Activated naive CD8-positive, alpha-beta T cell treated with anti-CD3 and anti-CD28 coated beads, Interleukin-2, amount 50 U/mL, for 24 hours (primary cell): ENCODE data around the gene MICU1.
"Not testable (repeated sequence)": the region's sequence is repeated elsewhere in the genome, so short reads cannot be mapped to it uniquely, and the experiment has no call there.

Experiments used
- ATAC-seq: fragments of 150-1000 bp; cut with Tn5 transposase; one replicate; pipeline ENCODE4 v1.10.0; 2021
- DNase-seq: peaks from one replicate; pipeline ENCODE4 v3.0.0; 2021
- H3K27ac Mint-ChIP-seq: one replicate; pipeline ENCODE4 v1.8.0; 2021; ENCODE audit warnings: mild to moderate bottlenecking, mixed read lengths
- H3K27me3 Mint-ChIP-seq: one replicate; pipeline ENCODE4 v1.8.0; 2021; ENCODE audit warnings: mixed read lengths
- H3K36me3 Mint-ChIP-seq: one replicate; pipeline ENCODE4 v1.8.0; 2021; ENCODE audit warnings: low read depth, mixed read lengths
- H3K4me1 Mint-ChIP-seq: one replicate; pipeline ENCODE4 v1.8.0; 2021; ENCODE audit warnings: mixed read lengths
- H3K4me3 Mint-ChIP-seq: one replicate; pipeline ENCODE4 v1.8.0; 2021; ENCODE audit warnings: mild to moderate bottlenecking, moderate library complexity, mixed read lengths
- H3K9me3 Mint-ChIP-seq: one replicate; pipeline ENCODE4 v1.8.0; 2021; ENCODE audit warnings: mixed read lengths

The MICU1 gene

DNA sequence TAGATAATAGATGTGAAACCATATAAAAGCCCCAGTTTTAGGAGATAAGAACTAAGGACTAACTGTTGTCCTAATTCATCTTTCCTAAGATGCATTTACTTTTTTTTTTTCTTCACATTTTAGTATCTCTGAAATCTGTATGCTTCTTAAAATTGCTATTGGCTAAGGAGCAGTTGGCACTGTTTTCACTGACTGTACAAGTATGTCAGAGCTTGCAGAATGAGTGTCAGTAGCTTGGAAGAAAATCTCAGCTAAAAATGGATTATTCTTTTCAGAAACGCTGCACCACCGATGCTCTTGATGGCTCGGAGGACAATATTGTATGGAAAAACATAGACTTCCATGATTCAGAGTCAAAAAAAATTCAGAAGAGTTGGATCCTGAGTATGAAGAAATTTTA is 180.0 kb downstream of the MICU1 start:
- DNase-seq (no peak), ATAC-seq (no peak)
- no peaks in the 10 kb centered on the region for H3K27me3 Mint-ChIP-seq
- H3K36me3 Mint-ChIP-seq: peaks cover 14% of the 10 kb centered on the region
- no peak overlapping the region for H3K27ac Mint-ChIP-seq
- H3K9me3 Mint-ChIP-seq: no peaks in the 10 kb centered on the region
- no peak overlapping the region for H3K4me3 Mint-ChIP-seq
- no peaks in the 10 kb centered on the region for H3K4me1 Mint-ChIP-seq

DNA sequence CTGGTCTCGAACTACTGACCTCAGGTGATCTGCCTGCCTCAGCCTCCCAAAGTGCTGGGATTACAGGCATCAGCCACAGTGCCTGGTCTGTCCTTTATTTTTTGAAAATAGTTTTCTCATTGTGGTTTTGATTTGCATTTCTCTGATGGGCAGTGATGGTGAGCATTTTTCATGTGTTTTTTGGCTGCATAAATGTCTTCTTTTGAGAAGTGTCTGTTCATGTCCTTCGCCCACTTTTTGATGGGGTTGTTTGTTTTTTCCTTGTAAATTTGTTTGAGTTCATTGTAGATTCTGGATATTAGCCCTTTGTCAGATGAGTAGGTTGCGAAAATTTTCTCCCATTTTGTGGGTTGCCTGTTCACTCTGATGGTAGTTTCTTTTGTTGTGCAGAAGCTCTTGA is 182.9 kb downstream of the MICU1 start:
- ATAC-seq, DNase-seq, H3K9me3 Mint-ChIP-seq, H3K4me3 Mint-ChIP-seq, H3K27ac Mint-ChIP-seq, H3K4me1 Mint-ChIP-seq, H3K27me3 Mint-ChIP-seq: not testable (repeated sequence)
- H3K36me3 Mint-ChIP-seq: peaks cover 14% of the 10 kb centered on the region

DNA sequence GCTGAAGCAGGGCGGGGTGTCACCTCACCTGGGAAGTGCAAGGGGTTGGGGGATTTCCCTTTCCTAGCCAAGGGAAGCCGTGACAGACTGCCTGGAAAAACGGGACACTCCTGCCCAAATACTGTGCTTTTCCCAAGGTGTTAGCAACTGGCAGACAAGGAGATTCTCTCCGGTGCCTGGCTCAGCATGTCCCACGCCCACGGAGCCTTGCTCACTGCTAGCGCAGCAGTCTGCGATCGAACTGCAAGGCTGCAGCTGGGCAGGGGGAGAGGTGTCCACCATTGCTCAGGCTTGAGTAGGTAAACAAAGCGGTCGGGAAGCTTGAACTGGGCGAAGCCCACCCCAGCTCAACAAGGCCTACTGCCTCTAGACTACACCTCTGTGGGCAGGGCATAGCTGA is 190.3 kb downstream of the MICU1 start:
- Mint-ChIP-seq H3K27me3 (no peaks in the 10 kb centered on the region), H3K27ac (no peak overlapping the region), H3K4me3 (no peak overlapping the region), H3K4me1 (no peaks in the 10 kb centered on the region), H3K36me3 (no peaks in the 10 kb centered on the region), H3K9me3 (no peaks in the 10 kb centered on the region)
- DNase-seq (no peak), ATAC-seq (no peak)

DNA sequence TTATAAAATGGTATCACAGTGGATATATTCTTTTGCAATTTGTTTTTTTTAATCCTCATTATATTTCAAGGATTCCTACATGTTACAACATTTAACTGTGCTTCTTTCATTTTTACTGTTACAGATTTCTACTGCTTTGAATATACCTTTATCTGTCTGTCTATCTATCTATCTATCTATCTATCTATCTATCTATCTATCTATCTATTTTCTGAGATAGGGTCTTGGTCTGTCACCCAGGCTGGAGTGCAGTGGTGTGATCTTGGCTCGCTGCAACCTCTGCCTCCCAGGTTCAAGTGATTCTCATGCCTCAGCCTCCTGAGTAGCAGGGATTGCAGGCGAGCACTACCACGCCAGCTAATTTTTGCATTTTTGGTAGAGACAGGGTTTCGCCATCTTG is 194.9 kb downstream of the MICU1 start:
- not testable (repeated sequence) for ATAC-seq, H3K36me3 Mint-ChIP-seq, H3K27ac Mint-ChIP-seq, H3K4me3 Mint-ChIP-seq, H3K9me3 Mint-ChIP-seq, H3K4me1 Mint-ChIP-seq, H3K27me3 Mint-ChIP-seq, DNase-seq

DNA sequence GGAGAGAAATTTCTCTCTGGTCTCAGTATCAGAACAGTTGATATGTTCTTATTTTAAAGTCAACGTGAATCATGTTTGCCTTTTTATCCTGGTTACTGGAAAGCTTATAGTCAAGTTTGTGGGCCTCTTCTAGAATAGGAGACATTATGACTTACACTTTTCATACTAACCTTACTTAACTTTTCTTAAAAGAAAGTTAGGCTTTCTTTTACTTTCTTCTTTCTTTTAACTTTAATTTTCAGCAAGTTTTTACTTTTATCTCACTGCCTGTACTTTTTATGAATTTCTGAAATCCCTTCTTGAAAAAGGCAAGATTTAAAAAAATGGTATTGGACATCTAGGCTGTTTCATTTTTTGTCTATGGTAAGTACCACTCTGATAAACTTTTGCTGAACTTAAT is 195.9 kb downstream of the MICU1 start:
- no peaks in the 10 kb centered on the region for H3K27me3 Mint-ChIP-seq
- H3K4me1 Mint-ChIP-seq: no peaks in the 10 kb centered on the region
- DNase-seq: no peak
- H3K4me3 Mint-ChIP-seq: no peak overlapping the region
- peaks cover 2% of the 10 kb centered on the region for H3K36me3 Mint-ChIP-seq
- no peak for ATAC-seq
- no peaks in the 10 kb centered on the region for H3K9me3 Mint-ChIP-seq
- H3K27ac Mint-ChIP-seq: no peak overlapping the region

DNA sequence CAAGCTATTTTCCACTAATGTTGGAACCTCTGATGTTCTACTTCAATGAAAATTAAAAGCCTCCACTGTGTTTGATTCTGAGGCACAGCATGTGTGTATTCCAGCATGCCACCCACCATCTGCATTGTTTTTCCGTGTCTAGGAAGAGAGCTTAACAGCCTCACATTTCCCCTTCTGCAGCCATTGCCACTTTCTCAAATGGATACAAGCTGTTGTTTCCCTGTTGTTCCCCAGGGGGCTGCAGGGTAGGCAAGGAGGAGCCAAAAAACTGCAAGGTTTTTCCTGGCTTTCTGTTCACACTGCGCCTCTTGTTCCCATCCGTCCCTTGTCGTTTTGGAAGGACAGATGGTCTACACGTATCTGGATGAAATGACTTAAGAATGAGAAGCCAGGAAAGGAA is 198.9 kb downstream of the MICU1 start:
- no peak for ATAC-seq
- Mint-ChIP-seq H3K27me3 (no peaks in the 10 kb centered on the region), H3K27ac (no peak overlapping the region), H3K36me3 (peaks cover 12% of the 10 kb centered on the region), H3K4me3 (no peak overlapping the region), H3K4me1 (no peaks in the 10 kb centered on the region), H3K9me3 (no peaks in the 10 kb centered on the region)
- DNase-seq: no peak

DNA sequence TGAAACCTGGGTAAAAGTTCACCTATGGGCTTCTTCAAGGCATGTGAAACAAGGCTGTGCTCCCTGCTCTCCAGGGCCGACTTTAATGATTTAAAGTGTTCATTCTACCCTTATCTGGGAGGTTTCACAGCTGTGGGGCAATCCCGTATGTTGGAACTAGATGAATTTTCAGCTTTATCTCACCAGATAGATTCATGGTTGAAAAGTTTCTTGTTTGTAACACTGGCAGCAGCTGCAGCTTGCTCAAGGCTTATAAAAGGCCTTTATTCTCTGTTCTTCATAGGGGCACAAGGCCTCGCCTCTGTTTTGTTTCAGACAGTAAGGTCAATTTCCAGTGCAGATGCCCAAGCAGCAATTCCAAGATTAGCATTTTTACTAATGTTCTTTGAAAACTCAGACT is 200.7 kb downstream of the MICU1 start:
- H3K27me3 Mint-ChIP-seq: no peaks in the 10 kb centered on the region
- H3K27ac Mint-ChIP-seq: no peak overlapping the region
- no peak for DNase-seq
- no peaks in the 10 kb centered on the region for H3K9me3 Mint-ChIP-seq
- peaks cover 26% of the 10 kb centered on the region for H3K36me3 Mint-ChIP-seq
- ATAC-seq: no peak
- H3K4me1 Mint-ChIP-seq: no peaks in the 10 kb centered on the region
- H3K4me3 Mint-ChIP-seq: no peak overlapping the region

DNA sequence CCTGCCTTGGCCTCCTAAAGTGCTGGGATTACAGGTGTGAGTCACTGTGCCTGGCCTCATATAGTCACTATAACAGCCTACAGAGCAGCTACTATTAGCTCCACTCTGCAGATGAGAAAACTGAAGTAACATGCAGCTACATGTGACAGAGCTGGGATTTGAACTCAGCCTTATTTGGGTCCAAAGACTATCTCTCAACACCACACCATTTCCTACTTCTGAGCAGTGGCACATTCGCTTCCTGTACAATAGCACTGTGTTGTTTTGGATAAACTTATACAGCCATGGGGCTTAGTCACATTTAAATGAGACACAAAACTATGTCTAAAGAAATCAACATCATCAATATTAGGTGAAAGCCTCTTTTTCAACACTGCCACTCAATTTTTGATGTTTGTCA is 201.3 kb downstream of the MICU1 start:
- peaks cover 26% of the 10 kb centered on the region for H3K36me3 Mint-ChIP-seq
- no peaks in the 10 kb centered on the region for H3K4me1 Mint-ChIP-seq
- no peak for DNase-seq
- no peaks in the 10 kb centered on the region for H3K9me3 Mint-ChIP-seq
- no peaks in the 10 kb centered on the region for H3K27me3 Mint-ChIP-seq
- H3K4me3 Mint-ChIP-seq: no peak overlapping the region
- no peak overlapping the region for H3K27ac Mint-ChIP-seq
- no peak for ATAC-seq

DNA sequence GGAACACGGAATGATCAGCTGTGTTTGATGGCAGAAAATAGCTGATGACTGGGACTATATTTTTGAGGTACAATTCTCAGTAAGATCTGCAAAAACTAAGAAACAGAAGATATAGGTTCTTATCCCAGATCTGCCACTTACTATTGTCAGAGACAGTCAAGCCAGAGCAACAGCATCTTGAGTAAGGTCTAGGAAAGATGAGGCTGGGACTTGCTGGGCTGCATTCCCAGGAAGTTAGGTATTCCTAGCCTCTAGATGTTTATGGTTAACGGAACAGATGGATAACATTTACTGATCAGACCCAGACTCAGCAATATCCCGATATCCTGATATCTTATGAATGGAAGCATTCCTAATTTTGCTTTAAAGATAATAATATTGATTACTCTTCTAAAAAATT is 202.5 kb downstream of the MICU1 start:
- ATAC-seq: no peak
- Mint-ChIP-seq H3K4me3 (no peak overlapping the region), H3K4me1 (no peaks in the 10 kb centered on the region), H3K36me3 (peaks cover 26% of the 10 kb centered on the region), H3K27ac (no peak overlapping the region), H3K9me3 (no peaks in the 10 kb centered on the region), H3K27me3 (no peaks in the 10 kb centered on the region)
- DNase-seq: no peak

DNA sequence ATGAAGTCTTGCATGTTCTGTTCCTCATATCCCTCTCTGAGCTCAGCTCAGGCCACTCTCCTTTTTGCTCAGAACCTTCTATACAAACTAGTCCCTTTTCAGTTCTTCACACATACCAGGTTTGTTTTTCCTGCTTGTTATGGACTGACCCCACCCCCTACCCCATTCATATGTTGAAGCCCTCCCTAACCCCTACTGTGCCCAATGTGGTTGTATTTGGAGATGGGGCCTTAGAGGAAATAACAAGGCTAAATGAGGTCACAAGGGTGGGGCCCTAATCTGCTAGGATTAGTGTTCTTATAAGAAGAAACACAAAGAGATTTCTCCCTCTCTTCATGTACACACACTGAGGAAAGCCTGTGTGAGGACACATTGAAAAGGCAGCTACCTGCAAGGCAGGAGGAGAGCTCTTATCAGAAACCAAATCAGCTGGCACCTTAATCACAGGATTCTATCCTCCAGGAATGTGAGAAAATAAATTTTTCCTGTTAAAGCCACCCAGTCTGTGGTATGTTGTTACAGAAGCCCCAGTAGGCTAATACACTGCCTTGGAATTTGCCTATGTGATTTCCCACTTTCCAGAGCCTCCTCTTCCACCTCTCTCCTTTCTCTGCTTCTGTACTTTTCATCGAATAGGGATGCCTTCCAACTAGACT is 203.9 kb downstream of the MICU1 start:
- H3K27me3 Mint-ChIP-seq: no peaks in the 10 kb centered on the region
- H3K4me1 Mint-ChIP-seq: no peaks in the 10 kb centered on the region
- H3K36me3 Mint-ChIP-seq: peaks cover 26% of the 10 kb centered on the region
- no peak overlapping the region for H3K27ac Mint-ChIP-seq
- ATAC-seq (no peak), DNase-seq (no peak)
- H3K4me3 Mint-ChIP-seq: no peak overlapping the region
- no peaks in the 10 kb centered on the region for H3K9me3 Mint-ChIP-seq

DNA sequence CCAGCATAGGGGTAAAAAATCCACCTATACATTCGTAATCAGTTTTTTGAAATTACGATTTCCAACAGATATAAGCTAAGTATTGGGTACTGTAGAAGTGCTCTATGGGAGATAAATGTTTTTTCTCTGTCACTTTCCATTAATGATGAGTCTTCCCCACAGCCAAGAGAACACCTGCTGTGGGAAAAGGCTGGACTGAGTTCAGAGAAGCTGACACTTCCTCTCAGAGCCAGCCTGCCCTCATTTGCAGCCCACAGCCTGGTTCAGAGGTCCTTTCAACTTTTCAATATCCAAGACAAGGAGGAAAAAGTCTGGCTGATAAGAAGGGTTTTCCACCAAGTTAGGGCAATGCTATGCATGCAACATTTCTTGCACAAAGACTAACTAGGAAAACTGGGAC is 206.6 kb downstream of the MICU1 start:
- Mint-ChIP-seq H3K27ac (no peak overlapping the region), H3K4me1 (no peaks in the 10 kb centered on the region), H3K9me3 (peaks cover 4% of the 10 kb centered on the region), H3K27me3 (no peaks in the 10 kb centered on the region), H3K36me3 (peaks cover 32% of the 10 kb centered on the region), H3K4me3 (no peak overlapping the region)
- ATAC-seq (no peak), DNase-seq (no peak)

DNA sequence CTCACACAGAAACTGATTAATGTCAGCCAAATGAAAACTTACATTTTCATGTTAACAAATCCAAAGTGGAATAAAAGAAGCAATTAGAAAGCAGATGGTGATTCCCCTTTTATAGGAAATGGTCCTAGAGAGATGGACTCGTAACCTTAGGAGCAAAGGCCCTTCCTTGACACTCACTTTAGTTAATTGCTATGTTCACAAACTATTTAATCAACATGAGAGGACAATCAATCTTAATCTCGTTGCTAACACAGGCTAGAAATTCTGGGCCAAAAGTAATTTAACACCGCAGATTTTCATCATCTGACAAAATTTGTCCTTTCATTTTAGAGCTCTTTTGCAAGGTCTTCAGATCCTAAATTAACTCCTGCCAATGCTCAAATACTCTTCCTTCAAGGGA is 207.2 kb downstream of the MICU1 start:
- Mint-ChIP-seq H3K27me3 (no peaks in the 10 kb centered on the region), H3K27ac (no peak overlapping the region), H3K36me3 (peaks cover 35% of the 10 kb centered on the region), H3K9me3 (peaks cover 4% of the 10 kb centered on the region), H3K4me1 (no peaks in the 10 kb centered on the region), H3K4me3 (no peak overlapping the region)
- no peak for ATAC-seq
- DNase-seq: no peak

DNA sequence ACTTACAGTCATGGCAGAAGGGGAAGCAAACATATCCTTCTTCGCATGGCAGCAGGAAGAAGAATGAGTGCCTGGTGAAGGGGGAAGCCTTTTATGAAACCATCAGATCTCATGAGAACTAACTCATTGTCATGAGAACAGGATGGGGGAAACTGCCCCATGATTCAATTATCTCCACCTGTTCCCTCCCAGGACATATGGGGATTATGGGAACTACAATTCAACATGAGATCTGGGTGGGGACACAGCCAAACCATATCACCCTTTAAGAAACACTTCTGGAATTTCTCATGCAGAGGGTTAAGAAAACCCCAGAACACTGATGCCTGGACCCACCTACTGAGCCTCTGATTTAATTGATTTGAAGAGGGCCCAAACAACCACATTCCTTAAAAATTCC is 207.9 kb downstream of the MICU1 start:
- ATAC-seq: no peak
- H3K27ac Mint-ChIP-seq: no peak overlapping the region
- H3K9me3 Mint-ChIP-seq: peaks cover 4% of the 10 kb centered on the region
- H3K36me3 Mint-ChIP-seq: peaks cover 33% of the 10 kb centered on the region
- H3K27me3 Mint-ChIP-seq: no peaks in the 10 kb centered on the region
- H3K4me1 Mint-ChIP-seq: no peaks in the 10 kb centered on the region
- DNase-seq: no peak
- H3K4me3 Mint-ChIP-seq: no peak overlapping the region

DNA sequence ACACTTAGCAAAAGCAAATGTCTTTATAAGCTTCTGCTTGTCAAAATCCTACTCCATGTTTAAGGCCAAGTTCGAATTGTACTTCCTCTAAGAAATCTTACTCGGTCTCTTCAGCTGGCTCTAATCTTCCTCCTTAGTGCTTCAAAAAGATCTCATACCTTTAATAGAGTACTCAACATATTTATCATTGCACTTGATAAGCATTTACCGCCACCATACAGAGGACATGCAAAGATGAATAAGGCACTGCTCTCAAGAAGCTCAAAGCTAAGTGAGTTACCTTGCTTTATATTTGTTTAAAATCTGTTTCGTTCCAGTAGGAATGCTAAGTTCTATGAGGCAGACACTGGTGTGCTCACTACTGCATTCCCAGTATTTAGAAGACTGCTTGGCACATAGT is 209.2 kb downstream of the MICU1 start:
- no peaks in the 10 kb centered on the region for H3K27me3 Mint-ChIP-seq
- no peak overlapping the region for H3K4me3 Mint-ChIP-seq
- H3K4me1 Mint-ChIP-seq: no peaks in the 10 kb centered on the region
- ATAC-seq: no peak
- H3K9me3 Mint-ChIP-seq: peaks cover 4% of the 10 kb centered on the region
- no peak for DNase-seq
- H3K36me3 Mint-ChIP-seq: peaks cover 22% of the 10 kb centered on the region
- no peak overlapping the region for H3K27ac Mint-ChIP-seq

DNA sequence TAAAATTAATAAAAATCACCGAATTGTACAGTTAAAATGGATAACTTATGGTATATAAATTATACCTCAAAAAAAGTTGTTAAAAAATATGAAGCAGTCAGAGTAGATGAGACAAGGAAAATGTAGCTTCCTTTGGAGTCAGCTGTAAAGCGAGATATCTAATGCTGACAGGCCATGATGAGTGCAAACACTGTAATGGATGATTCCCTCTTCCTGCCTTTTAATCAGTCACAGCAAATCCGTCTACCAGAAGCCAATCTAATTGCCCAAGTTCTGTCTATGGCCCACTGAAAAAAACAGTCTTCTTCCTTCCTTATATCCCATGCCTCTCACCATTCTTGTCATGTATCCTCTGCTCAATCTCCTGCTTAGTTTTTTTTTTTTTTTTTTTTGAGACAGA is 211.2 kb downstream of the MICU1 start:
- DNase-seq (no peak), ATAC-seq (no peak)
- Mint-ChIP-seq H3K27ac (no peak overlapping the region), H3K4me1 (no peaks in the 10 kb centered on the region), H3K4me3 (no peak overlapping the region), H3K36me3 (peaks cover 15% of the 10 kb centered on the region), H3K9me3 (peaks cover 4% of the 10 kb centered on the region), H3K27me3 (no peaks in the 10 kb centered on the region)

DNA sequence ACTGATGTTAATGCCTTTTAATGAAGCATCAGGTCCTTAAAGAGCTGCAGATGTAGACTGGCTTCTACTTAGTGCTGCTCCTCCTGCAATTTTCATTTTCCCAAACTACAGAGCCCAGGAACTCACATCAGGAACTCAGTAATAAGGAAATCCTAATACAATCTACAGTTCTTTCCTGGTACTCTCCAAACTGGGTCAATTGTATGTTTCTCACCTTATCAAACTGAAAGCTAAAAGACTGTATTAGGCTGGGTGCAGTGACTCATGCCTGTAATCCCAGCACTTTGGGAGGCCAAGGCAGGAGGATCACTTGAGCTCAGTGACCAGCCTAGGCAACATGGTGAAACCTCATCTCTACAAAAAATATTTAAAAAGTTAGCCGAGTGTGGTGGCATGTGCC is 216.7 kb downstream of the MICU1 start:
- Mint-ChIP-seq H3K27ac (no peak overlapping the region), H3K4me1 (no peaks in the 10 kb centered on the region), H3K36me3 (peaks cover 7% of the 10 kb centered on the region), H3K27me3 (no peaks in the 10 kb centered on the region), H3K9me3 (no peaks in the 10 kb centered on the region), H3K4me3 (no peak overlapping the region)
- DNase-seq (no peak), ATAC-seq (no peak)
